D721Med (cell line): ENCODE results near the gene KCNJ12.

Experiments used
- DNase-seq: peaks from one replicate; pipeline ENCODE4 v3.0.0; 2011; ENCODE audit warnings: low spot score; ENCODE audit not compliant: insufficient read length
- FAIRE-seq: peaks from 2 replicates; lab custom pipeline; 2011; peaks lifted over from hg19 to GRCh38; lab: Jason Lieb, UNC
- TF ChIP-seq, protein P1 (sequence below): IDR thresholded peaks from 2 replicates; pipeline ENCODE4 v1.5.1; 2012; ENCODE audit warnings: mild to moderate bottlenecking, control low read depth; ENCODE audit not compliant: insufficient read depth; ENCODE audit errors: missing control alignments

KCNJ12 gene

DNA sequence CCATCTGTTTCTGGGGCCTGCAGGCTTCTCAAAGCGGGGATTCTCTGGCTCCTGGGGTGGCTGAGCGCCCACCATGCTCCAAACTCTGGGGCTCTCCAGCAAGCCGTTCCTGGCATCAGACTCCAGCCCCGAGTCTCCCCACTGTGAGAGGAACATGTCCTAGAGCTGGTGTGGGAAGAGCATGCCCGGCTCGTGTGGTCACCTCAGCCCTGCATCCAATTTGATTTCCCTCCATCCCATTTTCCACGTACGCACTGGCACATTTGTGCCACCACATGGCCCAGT is 23.2 kb upstream of the KCNJ12 start:
- FAIRE-seq (no peak), DNase-seq (no peak)
- TF ChIP-seq, protein P1, sequence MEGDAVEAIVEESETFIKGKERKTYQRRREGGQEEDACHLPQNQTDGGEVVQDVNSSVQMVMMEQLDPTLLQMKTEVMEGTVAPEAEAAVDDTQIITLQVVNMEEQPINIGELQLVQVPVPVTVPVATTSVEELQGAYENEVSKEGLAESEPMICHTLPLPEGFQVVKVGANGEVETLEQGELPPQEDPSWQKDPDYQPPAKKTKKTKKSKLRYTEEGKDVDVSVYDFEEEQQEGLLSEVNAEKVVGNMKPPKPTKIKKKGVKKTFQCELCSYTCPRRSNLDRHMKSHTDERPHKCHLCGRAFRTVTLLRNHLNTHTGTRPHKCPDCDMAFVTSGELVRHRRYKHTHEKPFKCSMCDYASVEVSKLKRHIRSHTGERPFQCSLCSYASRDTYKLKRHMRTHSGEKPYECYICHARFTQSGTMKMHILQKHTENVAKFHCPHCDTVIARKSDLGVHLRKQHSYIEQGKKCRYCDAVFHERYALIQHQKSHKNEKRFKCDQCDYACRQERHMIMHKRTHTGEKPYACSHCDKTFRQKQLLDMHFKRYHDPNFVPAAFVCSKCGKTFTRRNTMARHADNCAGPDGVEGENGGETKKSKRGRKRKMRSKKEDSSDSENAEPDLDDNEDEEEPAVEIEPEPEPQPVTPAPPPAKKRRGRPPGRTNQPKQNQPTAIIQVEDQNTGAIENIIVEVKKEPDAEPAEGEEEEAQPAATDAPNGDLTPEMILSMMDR: no peak

DNA sequence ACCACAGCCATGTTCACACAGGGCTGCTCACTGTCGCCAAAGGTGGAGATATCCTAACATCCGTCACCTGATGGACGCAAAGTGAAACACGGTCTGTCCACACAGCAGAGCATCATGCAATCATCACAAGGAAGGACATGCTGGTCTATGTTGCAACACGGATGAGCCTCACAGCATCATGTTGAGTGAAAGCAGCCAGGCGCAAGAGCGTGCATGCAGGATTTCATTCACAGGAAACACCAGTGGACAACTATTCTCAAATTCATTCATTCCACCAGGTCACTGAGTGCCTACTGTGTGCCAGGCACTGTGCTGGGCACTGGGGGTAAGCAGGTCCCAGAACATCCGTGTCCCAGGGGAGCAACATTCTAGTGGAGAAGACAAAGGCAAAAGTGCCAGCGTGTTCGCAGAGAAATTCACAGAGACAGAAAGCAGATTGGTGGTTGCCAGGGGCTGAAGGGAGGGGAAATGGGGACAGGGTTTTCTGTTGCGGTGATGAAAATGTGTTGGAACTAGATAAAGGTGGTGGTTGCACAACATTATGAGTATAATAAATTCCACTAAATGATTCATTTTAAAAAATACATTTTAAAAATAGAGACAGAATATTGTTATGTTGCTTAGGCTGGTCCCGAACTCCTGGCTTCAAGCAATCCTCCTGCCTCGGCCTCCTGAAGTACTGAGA is 22.7 kb upstream of the KCNJ12 start:
- TF ChIP-seq, protein P1: no peak
- DNase-seq: no peak
- no peak for FAIRE-seq

DNA sequence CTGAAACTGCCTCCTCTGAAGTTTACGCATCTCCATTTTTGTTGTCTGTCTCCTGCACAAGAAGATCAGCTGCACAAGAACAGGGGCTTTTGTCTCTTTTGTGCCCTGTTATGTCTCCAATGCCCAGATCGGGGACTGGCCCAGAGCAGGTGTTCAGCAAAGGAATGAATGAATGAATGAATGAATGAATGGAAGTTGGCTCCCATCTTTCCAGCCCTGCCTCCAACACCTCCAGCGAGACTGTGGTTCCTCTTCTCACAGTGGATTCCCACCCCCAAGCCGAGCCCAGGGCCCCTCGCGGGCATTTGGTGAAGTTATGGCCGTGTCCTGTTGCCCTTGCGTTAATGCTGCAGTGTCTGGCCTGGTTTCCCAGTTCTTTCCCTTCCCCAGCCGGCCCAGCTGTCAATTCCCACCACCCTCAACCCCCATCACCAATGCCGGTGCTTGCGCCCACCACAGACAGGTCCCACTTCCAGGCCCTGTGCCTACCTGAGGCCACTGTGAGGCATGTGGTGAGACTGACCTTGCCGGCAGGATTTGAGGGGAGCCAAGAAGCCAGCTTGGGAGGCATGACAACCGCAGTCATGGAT is 21.3 kb upstream of the KCNJ12 start:
- DNase-seq (no peak), FAIRE-seq (no peak)
- TF ChIP-seq, protein P1: no peak

DNA sequence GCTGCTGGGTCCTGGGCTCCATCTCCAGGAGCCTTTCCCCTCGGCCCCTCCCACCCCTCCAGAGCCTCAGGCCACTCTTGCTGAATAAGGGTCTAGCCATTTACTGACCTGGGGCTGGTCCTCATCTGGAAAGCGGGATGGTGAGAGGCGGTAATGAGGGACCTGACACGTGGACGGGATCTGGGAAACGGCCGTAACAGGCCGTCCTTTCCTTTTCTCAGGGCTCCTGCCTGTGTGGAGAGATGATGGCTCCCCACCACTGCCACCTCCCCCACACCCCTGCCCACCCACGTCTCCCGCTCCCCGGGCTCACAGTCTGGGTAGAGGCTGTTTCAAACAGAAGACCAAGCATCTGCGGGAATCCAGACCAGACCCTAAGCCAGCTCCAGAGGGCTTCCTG is 20.6 kb upstream of the KCNJ12 start:
- FAIRE-seq (no peak), DNase-seq (no peak)
- TF ChIP-seq, protein P1: no peak

DNA sequence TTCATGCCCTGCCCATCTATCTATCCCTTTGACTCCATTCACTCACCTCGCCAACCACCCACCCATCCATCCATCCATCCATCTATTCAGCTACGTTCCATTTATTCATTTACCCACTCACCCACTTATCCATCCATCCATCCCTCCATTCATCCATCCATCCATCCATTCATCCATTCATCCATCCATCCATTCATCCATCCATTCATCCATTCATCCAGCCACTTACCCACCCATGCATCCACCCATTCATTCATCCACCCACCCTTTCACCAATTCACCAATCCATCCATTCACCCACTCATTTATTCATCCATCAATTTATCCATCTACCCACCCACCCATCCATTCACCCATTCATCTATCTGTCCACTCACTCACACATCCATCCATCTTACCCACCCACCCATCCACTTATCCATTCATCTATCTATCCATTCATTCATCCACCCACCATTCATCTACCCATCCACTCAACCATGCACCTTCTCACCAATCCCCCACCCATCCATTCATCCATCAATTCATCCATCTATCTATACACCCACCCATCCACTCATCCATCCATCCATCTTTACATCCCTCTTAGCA is 19.5 kb upstream of the KCNJ12 start:
- no peak for DNase-seq
- no peak for FAIRE-seq
- TF ChIP-seq, protein P1: no peak

DNA sequence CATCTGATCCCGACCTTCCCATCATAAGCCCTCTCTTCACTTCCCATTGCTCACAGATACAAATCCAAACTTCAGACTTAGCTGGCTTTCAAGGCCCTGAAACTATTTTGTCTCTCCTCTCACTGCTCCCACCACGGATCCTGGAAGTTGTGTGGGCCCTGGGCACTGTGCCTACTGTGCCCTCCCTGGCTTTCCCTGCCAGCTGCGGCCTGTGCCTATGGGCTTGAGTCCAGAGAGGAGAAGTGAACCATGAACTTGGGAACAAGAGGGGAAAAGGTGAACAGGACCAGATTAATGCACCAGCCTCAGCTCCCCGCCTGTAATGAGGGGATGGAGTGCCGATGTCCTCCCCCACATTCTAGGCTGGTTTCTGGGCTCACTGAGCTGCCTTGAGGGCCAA is 18.9 kb upstream of the KCNJ12 start:
- FAIRE-seq (no peak), DNase-seq (no peak)
- TF ChIP-seq, protein P1: no peak
